MM.1S (cell line): Measurements from ENCODE around the gene TP53I3.

Source experiments
- DNase-seq: peaks from one replicate; pipeline ENCODE4 v3.0.0-alpha.2; 2015
- H2AFZ ChIP-seq: fragments of 300-600 bp; sonication (generic); 2 replicates; pipeline ENCODE4 v1.6.0; 2016; ENCODE audit warnings: antibody characterized with exemption, low read length
- H3F3A ChIP-seq: fragments of 300-600 bp; sonication (generic); 2 replicates; pipeline ENCODE4 v1.6.1; 2016; ENCODE audit warnings: mild to moderate bottlenecking, antibody characterized with exemption, low read length, moderate library complexity, mixed read lengths; ENCODE audit not compliant: insufficient read depth
- H3K27ac ChIP-seq: fragments of 300-600 bp; sonication (generic); 2 replicates; pipeline ENCODE4 v1.5.1; 2016; ENCODE audit warnings: mild to moderate bottlenecking, low read length
- H3K27me3 ChIP-seq: fragments of 300-600 bp; sonication (generic); replicated peaks from 2 replicates; pipeline ENCODE4 v1.6.0; 2016; ENCODE audit warnings: low read length; ENCODE audit not compliant: insufficient read depth
- H3K36me3 ChIP-seq: fragments of 300-600 bp; sonication (generic); replicated peaks from 2 replicates; pipeline ENCODE4 v1.6.1; 2016; ENCODE audit warnings: mild to moderate bottlenecking, low read length, mixed read lengths; ENCODE audit not compliant: insufficient read depth
- H3K4me1 ChIP-seq: fragments of 300-600 bp; sonication (generic); 2 replicates; pipeline ENCODE4 v1.6.1; 2016; ENCODE audit warnings: low read length, mixed read lengths
- H3K4me2 ChIP-seq: fragments of 300-600 bp; sonication (generic); 2 replicates; pipeline ENCODE4 v1.6.0; 2016; ENCODE audit warnings: low read depth, low read length
- H3K4me3 ChIP-seq: fragments of 300-600 bp; sonication (generic); 2 replicates; pipeline ENCODE4 v1.5.1; 2016; ENCODE audit warnings: low read length, mixed read lengths
- H3K79me2 ChIP-seq: fragments of 300-600 bp; sonication (generic); 2 replicates; pipeline ENCODE4 v1.6.1; 2016; ENCODE audit warnings: mixed run types, low read length, mixed read lengths
- H3K9ac ChIP-seq: fragments of 300-600 bp; sonication (generic); 2 replicates; pipeline ENCODE4 v1.6.1; 2016; ENCODE audit warnings: low read length, mixed read lengths
- H3K9me2 ChIP-seq: fragments of 300-600 bp; sonication (generic); replicated peaks from 2 replicates; pipeline ENCODE4 v1.6.1; 2016; ENCODE audit warnings: mild to moderate bottlenecking, low read length, mixed read lengths; ENCODE audit not compliant: insufficient read depth
- H3K9me3 ChIP-seq: fragments of 300-600 bp; sonication (generic); replicated peaks from 2 replicates; pipeline ENCODE4 v1.6.1; 2016; ENCODE audit warnings: mild to moderate bottlenecking, low read length, mixed read lengths; ENCODE audit not compliant: insufficient read depth
- H4K20me1 ChIP-seq: fragments of 300-600 bp; sonication (generic); 2 replicates; pipeline ENCODE4 v1.6.1; 2016; ENCODE audit warnings: mild to moderate bottlenecking, low read length, moderate library complexity, mixed read lengths; ENCODE audit not compliant: insufficient read depth
- CTCF ChIP-seq: fragments of 300-600 bp; sonication (generic); IDR thresholded peaks from 2 replicates; pipeline ENCODE4 v1.5.1; 2016; ENCODE audit warnings: antibody characterized with exemption, low read length, mixed read lengths
- EZH2 ChIP-seq: fragments of 300-600 bp; sonication (generic); optimal IDR thresholded peaks from 2 replicates; pipeline ENCODE3; 2017; ENCODE audit warnings: low read depth, mild to moderate bottlenecking, antibody characterized with exemption, low read length, mixed read lengths
- EZH2phosphoT487 ChIP-seq: fragments of 300-600 bp; sonication (generic); IDR thresholded peaks from 2 replicates; pipeline ENCODE4 v1.6.1; 2018; ENCODE audit warnings: antibody characterized with exemption, low read length

TP53I3 gene

GRCh38 chr2:24121469-24121868 lies 36.8 kb upstream of the TP53I3 start:
- no peaks in the 10 kb centered on the region for H4K20me1 ChIP-seq
- no peak overlapping the region for H3K27ac ChIP-seq
- H3K27me3 ChIP-seq = no peaks in the 10 kb centered on the region
- H2AFZ ChIP-seq = no peak overlapping the region
- H3F3A ChIP-seq = no peaks in the 10 kb centered on the region
- H3K9me3 ChIP-seq = no peaks in the 10 kb centered on the region
- no peak overlapping the region for H3K9ac ChIP-seq
- H3K79me2 ChIP-seq = no peaks in the 10 kb centered on the region
- no peak overlapping the region for H3K4me3 ChIP-seq
- no peak overlapping the region for H3K4me2 ChIP-seq
- H3K4me1 ChIP-seq = no peaks in the 10 kb centered on the region
- no peak for DNase-seq
- no peaks in the 10 kb centered on the region for H3K36me3 ChIP-seq
- no peak for TF ChIP-seq CTCF
- no peaks in the 10 kb centered on the region for H3K9me2 ChIP-seq

DNA sequence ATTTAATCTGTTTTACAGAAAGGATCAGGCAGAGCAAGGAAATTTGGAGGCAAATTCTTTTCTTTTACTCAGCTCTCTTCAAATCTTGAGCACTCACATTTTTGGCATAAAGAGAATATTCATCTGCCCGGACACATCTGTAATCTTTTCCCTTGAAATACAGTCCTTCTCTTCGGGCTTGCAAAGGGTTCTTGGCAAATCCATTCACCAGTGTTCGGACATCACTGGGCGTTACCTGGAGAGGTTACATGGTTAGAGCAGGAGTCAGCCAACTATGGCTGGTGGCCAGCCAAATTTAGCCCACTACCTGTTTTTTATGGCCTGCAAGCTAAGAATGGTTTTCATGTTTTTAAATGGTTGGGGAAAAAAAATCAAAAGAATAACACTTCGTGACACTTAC lies 36.4 kb upstream of the TP53I3 start:
- Histone ChIP-seq H3K4me3 (no peak overlapping the region), H3K9me3 (no peaks in the 10 kb centered on the region), H4K20me1 (no peaks in the 10 kb centered on the region), H3F3A (no peaks in the 10 kb centered on the region), H3K27me3 (no peaks in the 10 kb centered on the region), H3K27ac (no peak overlapping the region), H3K36me3 (no peaks in the 10 kb centered on the region), H3K9me2 (no peaks in the 10 kb centered on the region), H3K79me2 (no peaks in the 10 kb centered on the region), H3K4me1 (no peaks in the 10 kb centered on the region), H3K9ac (no peak overlapping the region), H3K4me2 (no peak overlapping the region), H2AFZ (no peak overlapping the region)
- no peak for DNase-seq
- TF ChIP-seq EZH2 (no peak), EZH2phosphoT487 (no peak), CTCF (no peak)

- TF ChIP-seq EZH2 (no peak), CTCF (no peak), EZH2phosphoT487 (no peak)
- DNase-seq = no peak
Observed at GRCh38 chr2:24117902-24118301, 33.3 kb upstream of the TP53I3 start.

DNA sequence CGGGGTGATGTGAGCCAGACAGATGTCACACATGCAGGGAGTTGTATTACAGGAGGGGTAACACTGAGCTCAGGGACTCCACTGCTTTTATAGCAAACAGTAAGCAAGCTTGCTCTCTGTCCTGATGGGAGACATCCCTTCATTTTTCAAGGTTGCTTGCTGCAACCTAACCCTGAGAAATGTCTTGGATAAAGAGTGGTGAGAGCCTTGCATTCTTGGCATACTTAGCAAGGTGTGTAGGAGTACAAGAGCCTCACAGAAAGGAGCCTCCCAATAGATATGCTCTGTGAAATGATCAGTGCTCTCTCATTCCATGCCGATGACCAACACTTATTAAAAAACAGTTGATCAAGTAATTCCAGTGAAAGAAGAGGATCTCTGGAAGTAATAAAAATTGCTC lies 30.4 kb upstream of the TP53I3 start:
- no peaks in the 10 kb centered on the region for H3K27me3 ChIP-seq
- no peak for DNase-seq
- no peaks in the 10 kb centered on the region for H3K9me3 ChIP-seq
- H3K27ac ChIP-seq = no peak overlapping the region
- no peak overlapping the region for H2AFZ ChIP-seq
- no peaks in the 10 kb centered on the region for H3K79me2 ChIP-seq
- no peaks in the 10 kb centered on the region for H3K9me2 ChIP-seq
- TF ChIP-seq EZH2 = no peak
- no peak for TF ChIP-seq EZH2phosphoT487
- no peak for TF ChIP-seq CTCF
- H3K36me3 ChIP-seq = no peaks in the 10 kb centered on the region
- H3K4me3 ChIP-seq = no peak overlapping the region
- H3F3A ChIP-seq = no peaks in the 10 kb centered on the region
- H3K4me1 ChIP-seq = no peaks in the 10 kb centered on the region
- no peaks in the 10 kb centered on the region for H4K20me1 ChIP-seq
- no peak overlapping the region for H3K9ac ChIP-seq
- no peak overlapping the region for H3K4me2 ChIP-seq

More at GRCh38 chr2:24117902-24118301, 33.3 kb upstream of the TP53I3 start:
- Histone ChIP-seq H3K9me2 (no peaks in the 10 kb centered on the region), H2AFZ (no peak overlapping the region), H3K27ac (no peak overlapping the region), H3K4me2 (no peak overlapping the region), H3K36me3 (no peaks in the 10 kb centered on the region), H4K20me1 (no peaks in the 10 kb centered on the region), H3F3A (no peaks in the 10 kb centered on the region), H3K4me3 (no peak overlapping the region), H3K27me3 (no peaks in the 10 kb centered on the region), H3K9ac (no peak overlapping the region), H3K9me3 (no peaks in the 10 kb centered on the region), H3K4me1 (no peaks in the 10 kb centered on the region), H3K79me2 (no peaks in the 10 kb centered on the region)
